T-helper 9 cell (primary cell): ENCODE data around the gene MLH1.

Source experiments
- DNase-seq: peaks from one replicate; pipeline ENCODE4 v3.0.0-alpha.2; 2020

The MLH1 gene

GRCh38 chr3:36981006-36981405, 12.3 kb upstream of the MLH1 start:
- no peak for DNase-seq

- no peak for DNase-seq
Measured at GRCh38 chr3:36988356-36988755, 5.0 kb upstream of the MLH1 start.

GRCh38 chr3:36989005-36989404, 4.3 kb upstream of the MLH1 start:
- no peak for DNase-seq

GRCh38 chr3:36989568-36989967, 3.8 kb upstream of the MLH1 start:
- DNase-seq = no peak

- no peak for DNase-seq
Measured at GRCh38 chr3:36991147-36991546, 2.2 kb upstream of the MLH1 start.

GRCh38 chr3:36991923-36992805, 1.2 kb upstream of the MLH1 start:
- no peak for DNase-seq

- no peak for DNase-seq
Measured at GRCh38 chr3:36992806-36993325, 452 bp upstream of the MLH1 start, which contains the start of gene EPM2AIP1. Gene EPM2AIP1 (minus strand): TSS chr3:36993131. CDS start chr3:36993077, 54 bp downstream.

- DNase-seq = no peak
Measured at GRCh38 chr3:37014620-37015019, 21.3 kb downstream of the MLH1 start.

- DNase-seq = no peak
Measured at GRCh38 chr3:37015642-37016041, 22.3 kb downstream of the MLH1 start.

- no peak for DNase-seq
Measured at GRCh38 chr3:37016903-37017302, 23.6 kb downstream of the MLH1 start.

GRCh38 chr3:37017683-37018082, 24.4 kb downstream of the MLH1 start:
- DNase-seq = no peak

GRCh38 chr3:37024092-37024491, 30.8 kb downstream of the MLH1 start:
- DNase-seq = no peak

- no peak for DNase-seq
Measured at GRCh38 chr3:37024820-37025405, 31.6 kb downstream of the MLH1 start.

- DNase-seq = no peak
Measured at GRCh38 chr3:37025561-37026335, 32.4 kb downstream of the MLH1 start.

- DNase-seq = no peak
Measured at GRCh38 chr3:37026851-37027250, 33.5 kb downstream of the MLH1 start.

GRCh38 chr3:37028329-37028728, 35.0 kb downstream of the MLH1 start:
- no peak for DNase-seq

GRCh38 chr3:37029111-37029510, 35.8 kb downstream of the MLH1 start:
- DNase-seq = no peak

- no peak for DNase-seq
Measured at GRCh38 chr3:37029516-37030163, 36.3 kb downstream of the MLH1 start.

GRCh38 chr3:37030588-37030987, 37.3 kb downstream of the MLH1 start:
- DNase-seq = no peak

GRCh38 chr3:37031096-37031682, 37.9 kb downstream of the MLH1 start:
- DNase-seq = no peak

GRCh38 chr3:37032961-37033360, 39.6 kb downstream of the MLH1 start:
- no peak for DNase-seq

GRCh38 chr3:37037352-37037751, 44.0 kb downstream of the MLH1 start:
- DNase-seq = no peak
